ENCODE measurements around the gene GEMIN7.

GEMIN7 gene

DNA sequence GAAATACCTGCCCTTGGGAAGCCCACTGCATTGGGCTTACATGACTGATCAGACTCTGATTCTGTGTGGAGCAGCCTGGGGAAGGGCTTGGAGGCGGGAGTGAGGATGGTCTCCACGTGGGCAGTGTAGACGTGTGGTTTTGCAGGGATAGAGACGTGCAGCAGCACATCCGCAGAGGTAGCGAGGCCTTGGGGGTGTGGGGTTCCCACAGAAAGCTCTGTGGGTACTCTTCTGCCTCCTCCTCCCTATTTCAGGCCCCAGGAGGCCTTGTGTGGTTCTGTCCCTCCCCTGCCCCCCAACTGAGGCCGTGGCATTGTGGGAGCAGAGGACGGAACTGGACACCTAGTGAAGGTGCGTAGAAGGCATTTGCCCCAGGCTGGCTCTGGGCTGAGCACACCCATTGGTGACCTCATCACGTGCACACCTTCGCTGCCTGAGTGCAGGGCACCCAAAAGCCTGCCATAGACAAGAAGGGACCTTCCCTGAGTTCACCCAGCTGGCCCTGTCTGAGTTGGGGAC lies 42.8 kb downstream of the GEMIN7 start:
- TF ChIP-seq EZH2phosphoT487 (IDR thresholded peaks at IDR 0.05; ENCODE audit: low read depth), result no peak
- no peak for TF ChIP-seq CTCF (IDR thresholded peaks at IDR 0.05; ENCODE audit: low read depth, low read length)

DNA sequence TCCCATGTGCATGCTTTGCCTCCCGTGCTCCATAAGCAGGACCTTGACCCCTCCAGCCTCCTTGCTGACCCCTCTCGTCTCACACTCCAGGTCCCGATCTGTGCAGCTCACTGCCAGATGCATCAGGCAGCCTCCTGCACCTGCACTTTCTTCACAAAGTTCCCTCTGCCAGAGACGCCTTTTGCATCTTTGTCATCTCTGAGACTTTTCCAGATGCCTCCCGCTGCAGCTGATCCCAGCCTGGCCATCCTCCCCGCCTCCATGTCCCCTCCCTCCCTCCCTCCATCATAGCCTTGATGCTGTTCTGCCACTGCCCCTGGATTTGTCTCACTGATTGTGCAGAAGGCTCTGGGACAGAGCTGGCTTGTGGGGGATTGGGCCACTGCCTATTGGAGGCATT lies 43.8 kb downstream of the GEMIN7 start:
- H3K4me1 ChIP-seq (ENCODE audit: low read length), result peaks cover 15% of the 10 kb centered on the region
- H4K20me1 ChIP-seq (ENCODE audit: insufficient read depth, low read length), result peaks cover 47% of the 10 kb centered on the region
- no peak overlapping the region for H3K4me2 ChIP-seq (ENCODE audit: low read length)
- no peak overlapping the region for H2AFZ ChIP-seq (ENCODE audit: low read depth, low read length)
- H3K79me2 ChIP-seq (ENCODE audit: low read length), result peaks cover 61% of the 10 kb centered on the region
- H3K27me3 ChIP-seq (ENCODE audit: low read depth, low read length), result no peaks in the 10 kb centered on the region
- H3K36me3 ChIP-seq (replicated peaks; ENCODE audit: low read depth, low read length), result no peaks in the 10 kb centered on the region
- no peaks in the 10 kb centered on the region for H3K9me3 ChIP-seq (ENCODE audit: insufficient read depth, low read length)
- no peak overlapping the region for H3K4me3 ChIP-seq (ENCODE audit: low read length)
- no peak overlapping the region for H3K27ac ChIP-seq (ENCODE audit: low read length)
- no peak for TF ChIP-seq EZH2phosphoT487 (IDR thresholded peaks at IDR 0.05; ENCODE audit: low read depth)
- no peak for TF ChIP-seq CTCF (IDR thresholded peaks at IDR 0.05; ENCODE audit: low read depth, low read length)
- H3K9ac ChIP-seq (ENCODE audit: low read length), result no peak overlapping the region

More for the DNA sequence above, 42.8 kb downstream of the GEMIN7 start:
- Histone ChIP-seq H3K4me3 (ENCODE audit: low read length) (no peak overlapping the region), H3K79me2 (ENCODE audit: low read length) (peaks cover 66% of the 10 kb centered on the region), H3K27me3 (ENCODE audit: low read depth, low read length) (no peaks in the 10 kb centered on the region), H2AFZ (ENCODE audit: low read depth, low read length) (no peak overlapping the region), H4K20me1 (ENCODE audit: insufficient read depth, low read length) (peaks cover 56% of the 10 kb centered on the region), H3K4me1 (ENCODE audit: low read length) (peaks cover 24% of the 10 kb centered on the region), H3K4me2 (ENCODE audit: low read length) (no peak overlapping the region), H3K9ac (ENCODE audit: low read length) (no peak overlapping the region), H3K27ac (ENCODE audit: low read length) (no peak overlapping the region), H3K9me3 (ENCODE audit: insufficient read depth, low read length) (no peaks in the 10 kb centered on the region), H3K36me3 (replicated peaks; ENCODE audit: low read depth, low read length) (no peaks in the 10 kb centered on the region)

DNA sequence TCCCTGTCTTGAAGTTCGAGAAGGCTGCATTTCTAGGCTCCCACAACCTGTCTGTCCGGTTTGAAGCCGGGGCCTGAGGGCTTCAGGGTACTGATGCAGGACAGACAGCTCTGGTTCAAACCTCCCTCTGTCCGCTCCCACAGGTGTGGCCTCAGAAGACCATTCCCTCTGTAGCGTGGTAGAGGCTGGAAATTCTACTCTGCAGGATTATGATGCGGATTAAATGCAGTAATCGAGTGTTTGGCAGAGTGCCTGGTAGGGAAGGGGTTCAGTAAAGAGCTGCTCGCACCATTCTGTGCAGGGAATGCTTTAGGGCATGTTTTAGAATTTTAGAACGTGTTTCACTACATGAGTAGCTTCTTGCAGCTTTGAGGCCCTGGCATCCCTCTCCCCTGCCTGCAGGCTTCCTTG lies 44.4 kb downstream of the GEMIN7 start:
- H3K9ac ChIP-seq (ENCODE audit: low read length), result no peak overlapping the region
- peaks cover 9% of the 10 kb centered on the region for H3K4me1 ChIP-seq (ENCODE audit: low read length)
- no peak overlapping the region for H3K4me2 ChIP-seq (ENCODE audit: low read length)
- no peak overlapping the region for H3K4me3 ChIP-seq (ENCODE audit: low read length)
- TF ChIP-seq CTCF (IDR thresholded peaks at IDR 0.05; ENCODE audit: low read depth, low read length) (no peak), EZH2phosphoT487 (IDR thresholded peaks at IDR 0.05; ENCODE audit: low read depth) (no peak)
- H3K36me3 ChIP-seq (replicated peaks; ENCODE audit: low read depth, low read length), result no peaks in the 10 kb centered on the region
- no peak overlapping the region for H3K27ac ChIP-seq (ENCODE audit: low read length)
- H4K20me1 ChIP-seq (ENCODE audit: insufficient read depth, low read length), result peaks cover 41% of the 10 kb centered on the region
- H3K9me3 ChIP-seq (ENCODE audit: insufficient read depth, low read length), result no peaks in the 10 kb centered on the region
- H2AFZ ChIP-seq (ENCODE audit: low read depth, low read length), result no peak overlapping the region
- H3K79me2 ChIP-seq (ENCODE audit: low read length), result peaks cover 55% of the 10 kb centered on the region
- H3K27me3 ChIP-seq (ENCODE audit: low read depth, low read length), result no peaks in the 10 kb centered on the region

DNA sequence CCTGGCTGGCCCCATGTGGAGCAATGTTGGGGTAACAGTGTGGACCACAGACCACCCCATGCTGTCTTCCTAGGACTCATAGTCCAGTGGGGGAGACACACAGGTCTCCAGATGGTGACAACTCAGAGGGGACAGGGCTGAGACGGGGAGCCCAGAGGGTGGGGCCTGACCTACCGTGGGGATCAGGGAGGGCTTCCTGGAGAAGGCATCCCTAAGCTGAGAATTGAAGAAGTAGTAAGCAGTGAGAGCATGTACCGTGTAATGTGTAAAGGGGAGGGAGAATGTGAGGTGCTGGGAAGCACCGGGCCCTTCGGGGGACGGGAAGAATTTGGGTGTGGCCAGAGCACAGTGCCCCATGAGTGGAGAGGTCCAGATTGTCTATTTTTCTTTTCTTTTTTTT lies 45.0 kb downstream of the GEMIN7 start:
- no peak overlapping the region for H3K9ac ChIP-seq (ENCODE audit: low read length)
- H3K36me3 ChIP-seq (replicated peaks; ENCODE audit: low read depth, low read length), result no peaks in the 10 kb centered on the region
- no peak overlapping the region for H2AFZ ChIP-seq (ENCODE audit: low read depth, low read length)
- no peaks in the 10 kb centered on the region for H3K9me3 ChIP-seq (ENCODE audit: insufficient read depth, low read length)
- H4K20me1 ChIP-seq (ENCODE audit: insufficient read depth, low read length), result peaks cover 38% of the 10 kb centered on the region
- TF ChIP-seq CTCF (IDR thresholded peaks at IDR 0.05; ENCODE audit: low read depth, low read length) (no peak), EZH2phosphoT487 (IDR thresholded peaks at IDR 0.05; ENCODE audit: low read depth) (no peak)
- no peak overlapping the region for H3K4me2 ChIP-seq (ENCODE audit: low read length)
- no peaks in the 10 kb centered on the region for H3K27me3 ChIP-seq (ENCODE audit: low read depth, low read length)
- H3K4me3 ChIP-seq (ENCODE audit: low read length), result no peak overlapping the region
- H3K79me2 ChIP-seq (ENCODE audit: low read length), result peaks cover 56% of the 10 kb centered on the region
- peaks cover 4% of the 10 kb centered on the region for H3K4me1 ChIP-seq (ENCODE audit: low read length)
- no peak overlapping the region for H3K27ac ChIP-seq (ENCODE audit: low read length)
